HG02870 (cell line): ENCODE data around the gene CEP57.
"Not testable (repeated sequence)": the region's sequence is repeated elsewhere in the genome, so short reads cannot be mapped to it uniquely, and the experiment has no call there.

Experiments
- ATAC-seq: cut with Tn5 transposase; IDR thresholded peaks from one replicate; pipeline ENCODE4 v1.9.1; 2021; ENCODE audit warnings: mild to moderate bottlenecking, moderate library complexity; ENCODE audit not compliant: unreplicated experiment

The CEP57 gene

GRCh38 chr11:95853138-95853537, 62.8 kb downstream of the CEP57 start:
- ATAC-seq = no peak

- ATAC-seq = no peak
Observed at GRCh38 chr11:95853862-95854261, 63.6 kb downstream of the CEP57 start.

- not testable (repeated sequence) for ATAC-seq
Observed at GRCh38 chr11:95854362-95854761, 64.1 kb downstream of the CEP57 start.

- ATAC-seq = not testable (repeated sequence)
Observed at GRCh38 chr11:95860024-95860423, 69.7 kb downstream of the CEP57 start.

GRCh38 chr11:95863486-95864140, 73.3 kb downstream of the CEP57 start:
- no peak for ATAC-seq

- no peak for ATAC-seq
Observed at GRCh38 chr11:95867105-95867504, 76.8 kb downstream of the CEP57 start.

- ATAC-seq = not testable (repeated sequence)
Observed at GRCh38 chr11:95870877-95871276, 80.6 kb downstream of the CEP57 start.

- no peak for ATAC-seq
Observed at GRCh38 chr11:95877291-95877690, 87.0 kb downstream of the CEP57 start.
